ENCODE data around the gene PGM5. TPM values are rescaled to one million over a fixed set of nuclear protein-coding genes. Genes with fewer than 3 reads are reported as not detected.
A peak's percentile ranks its signal among the peaks of the same experiment; 100 is the strongest.

PGM5 gene
- total and polyA plus RNA-seq, 3 experiments from 2014 or later: not detected

DNA sequence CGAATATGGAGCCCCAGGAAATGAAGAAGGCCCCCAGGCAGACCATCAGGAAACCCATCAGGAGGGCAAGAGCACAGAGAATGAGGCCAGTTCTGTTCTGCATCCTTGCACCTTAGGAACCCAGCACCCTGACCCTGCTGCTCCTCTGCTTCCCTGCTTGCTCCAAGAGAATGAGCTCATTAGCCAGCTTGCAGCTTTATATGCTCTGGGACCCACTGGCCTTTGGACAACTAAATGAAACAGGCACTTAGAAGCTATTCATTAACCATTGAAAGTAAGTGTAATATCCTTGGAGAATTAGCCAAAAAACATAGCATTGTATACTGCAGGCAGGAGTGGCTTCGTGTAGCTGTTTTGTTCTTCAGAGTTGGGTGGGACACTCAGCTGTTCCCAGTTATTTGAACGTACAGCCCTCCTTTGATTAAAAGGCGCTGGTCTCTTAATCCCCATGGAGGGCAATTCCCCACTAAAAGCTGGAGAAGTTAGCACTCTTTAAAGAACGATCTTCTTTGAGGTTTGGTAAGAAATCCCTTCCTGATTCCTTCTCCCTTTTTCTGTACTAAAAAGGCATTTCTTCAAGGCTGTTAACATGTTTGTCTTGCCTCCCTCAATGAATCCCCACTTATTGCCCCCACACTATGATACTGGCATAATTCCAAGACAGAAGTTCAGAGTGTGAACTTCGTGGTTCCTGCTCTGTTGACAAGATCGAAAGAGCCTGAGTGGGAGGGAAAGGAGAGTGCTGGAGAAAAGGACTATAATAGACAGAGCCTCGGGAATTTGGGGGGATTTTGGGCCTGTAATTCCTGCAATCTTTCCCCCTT lies 184.5 kb downstream of the PGM5 start, which contains the start of gene TMEM252:
TMEM252 (minus strand) TSS at position 172 of the 824 bp plus-strand sequence; CDS start at position 103, 69 bp downstream.
- Histone ChIP-seq H3K27ac (ENCODE audit: low read depth, low read length) (no peak within 1 kb of the TSS), H3K27me3 (ENCODE audit: insufficient read depth, low read length, poor library complexity, severe bottlenecking) (no peaks in the 10 kb centered on the region), H3K36me3 (ENCODE audit: insufficient read depth, low read length) (no peaks in the 10 kb centered on the region), H3K4me3 (ENCODE audit: low read length) (no peak within 1 kb of the TSS), H3K9me3 (ENCODE audit: low read length) (no peaks in the 10 kb centered on the region), H3K4me1 (ENCODE audit: insufficient read depth, low read length) (no peaks in the 10 kb centered on the region)
- H3K4me1 Mint-ChIP-seq: no peaks in the 10 kb centered on the region
- peaks cover 6 to 11% of the 10 kb centered on the region in 2 donors for H3K27me3 Mint-ChIP-seq
- POLR2A ChIA-PET: no interaction called here
- H3K36me3 Mint-ChIP-seq: no peaks in the 10 kb centered on the region
- H3K4me3 Mint-ChIP-seq: no peak within 1 kb of the TSS
- no peak for DNase-seq
- H3K9me3 Mint-ChIP-seq: no peaks in the 10 kb centered on the region
- H3K27ac Mint-ChIP-seq: no peak within 1 kb of the TSS
- CTCF ChIA-PET: interaction anchor here (1.0 kb wide), 1 partner anchor 10 kb away, joined by 3 read pairs; no protein-coding TSS in a partner anchor

DNA sequence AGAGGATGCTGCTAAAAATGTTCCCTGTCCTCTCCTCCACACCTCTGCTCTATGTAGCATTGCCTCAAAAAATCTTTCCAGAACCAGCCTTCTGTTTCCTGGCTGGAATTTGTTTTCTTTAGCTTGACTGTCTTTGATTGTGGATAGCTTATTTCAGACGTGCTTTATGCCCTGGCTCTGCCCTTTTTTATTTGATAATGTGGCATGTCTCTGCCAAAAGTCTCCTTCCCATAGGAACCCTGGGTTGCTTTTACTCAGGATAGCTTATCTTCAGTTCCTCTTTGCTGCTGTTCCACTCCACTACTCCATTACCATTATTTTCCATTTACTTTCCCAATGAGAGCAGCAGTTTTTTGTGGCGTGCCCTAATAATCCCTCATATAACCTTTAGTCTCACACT lies 185.2 kb downstream of the PGM5 start:
- Mint-ChIP-seq H3K27me3 (peaks cover 6 to 11% of the 10 kb centered on the region in 2 donors), H3K36me3 (no peaks in the 10 kb centered on the region), H3K9me3 (no peaks in the 10 kb centered on the region), H3K4me1 (peaks cover 1 to 3% (median 3%) of the 10 kb centered on the region in 3 donors), H3K4me3 (no peak overlapping the region), H3K27ac (no peak overlapping the region)
- Histone ChIP-seq H3K27ac (ENCODE audit: low read depth, low read length) (no peak overlapping the region), H3K9me3 (ENCODE audit: low read length) (no peaks in the 10 kb centered on the region), H3K36me3 (ENCODE audit: insufficient read depth, low read length) (no peaks in the 10 kb centered on the region), H3K27me3 (ENCODE audit: insufficient read depth, low read length, poor library complexity, severe bottlenecking) (no peaks in the 10 kb centered on the region), H3K4me3 (ENCODE audit: low read length) (no peak overlapping the region), H3K4me1 (ENCODE audit: insufficient read depth, low read length) (no peaks in the 10 kb centered on the region)
- DNase-seq: no peak
- ChIA-PET CTCF (interaction anchor here (1.0 kb wide), 1 partner anchor 9 kb away, joined by 3 read pairs; no protein-coding TSS in a partner anchor), POLR2A (no interaction called here)

DNA sequence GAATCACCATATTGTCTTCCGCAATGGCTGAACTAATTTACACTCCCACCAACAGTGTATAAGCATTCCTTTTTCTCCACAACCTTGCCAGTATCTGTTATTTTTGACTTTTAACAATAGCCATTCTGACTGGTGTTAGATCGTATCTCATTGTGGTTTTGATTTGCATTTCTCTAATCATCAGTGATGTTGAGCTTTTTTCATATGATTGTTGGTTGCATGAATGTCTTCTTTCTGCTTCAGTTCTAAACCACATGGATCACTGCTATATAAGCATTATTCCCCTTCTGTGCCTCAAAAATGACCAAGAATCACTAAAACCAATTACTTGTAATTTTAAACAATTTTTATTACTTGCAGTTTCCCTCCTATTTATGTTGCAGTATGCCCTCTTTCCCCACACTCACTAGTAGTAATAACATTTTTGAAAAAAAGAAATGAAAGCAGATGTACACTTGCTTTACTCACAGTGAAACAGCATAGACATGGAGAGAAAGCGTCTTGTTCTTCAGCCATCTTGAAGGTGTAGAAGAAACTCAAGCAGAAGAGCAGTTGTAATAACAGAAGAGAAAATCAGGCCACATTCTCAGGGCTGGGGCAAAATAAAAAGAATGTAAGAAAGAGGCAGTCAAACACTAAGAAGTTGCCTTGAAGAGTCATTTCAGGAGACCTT lies 188.8 kb downstream of the PGM5 start:
- Histone ChIP-seq H3K4me1 (ENCODE audit: insufficient read depth, low read length) (no peaks in the 10 kb centered on the region), H3K4me3 (ENCODE audit: low read length) (no peak overlapping the region), H3K27me3 (ENCODE audit: insufficient read depth, low read length, poor library complexity, severe bottlenecking) (no peaks in the 10 kb centered on the region), H3K36me3 (ENCODE audit: insufficient read depth, low read length) (no peaks in the 10 kb centered on the region), H3K9me3 (ENCODE audit: low read length) (no peaks in the 10 kb centered on the region), H3K27ac (ENCODE audit: low read depth, low read length) (no peak overlapping the region)
- H3K4me1 Mint-ChIP-seq: peaks cover 5 to 7% (median 7%) of the 10 kb centered on the region in 3 donors
- H3K36me3 Mint-ChIP-seq: no peaks in the 10 kb centered on the region
- H3K27ac Mint-ChIP-seq: no peak overlapping the region
- CTCF ChIA-PET: no interaction called here
- H3K9me3 Mint-ChIP-seq: no peaks in the 10 kb centered on the region
- no peak overlapping the region for H3K4me3 Mint-ChIP-seq
- peaks cover 6 to 7% of the 10 kb centered on the region in 2 donors for H3K27me3 Mint-ChIP-seq
- POLR2A ChIA-PET: no interaction called here
- no peak for DNase-seq

DNA sequence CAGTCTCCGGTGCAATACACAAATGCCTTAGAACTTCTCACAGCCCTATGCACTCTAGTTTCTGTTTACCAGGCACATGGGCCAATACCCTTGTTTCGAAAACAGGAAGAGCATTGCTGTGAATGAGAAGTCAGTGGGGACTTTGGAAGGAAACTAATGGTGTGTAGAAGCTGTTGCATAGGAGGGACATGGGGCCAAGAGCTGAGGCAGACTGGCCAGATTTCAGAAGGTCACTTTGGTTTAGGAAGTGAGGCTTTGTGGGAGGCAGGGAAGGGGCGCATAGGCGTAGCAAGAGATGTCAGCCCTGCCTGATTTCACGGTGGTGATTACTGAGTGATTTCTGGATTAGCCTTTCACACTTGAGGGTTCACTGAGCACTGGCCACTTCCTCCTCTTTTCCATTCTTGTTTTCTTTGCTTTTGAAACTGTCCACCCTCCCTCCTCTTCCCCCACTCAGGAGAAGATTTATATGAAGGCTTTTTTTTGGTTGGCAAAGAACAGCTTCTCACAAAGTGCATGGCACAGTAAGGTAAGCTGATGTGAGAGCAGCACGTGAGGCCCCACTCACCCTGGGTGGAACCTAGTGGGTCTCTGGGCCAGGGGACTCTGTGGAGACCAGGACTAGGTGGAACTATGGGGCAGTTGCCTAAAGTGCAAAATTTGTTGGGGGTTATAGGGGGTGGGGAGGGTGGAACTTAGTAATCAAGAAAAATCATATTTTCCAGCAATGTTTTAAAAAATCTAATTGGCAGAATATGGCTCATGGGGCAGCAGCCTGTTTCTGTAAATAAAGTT lies 190.4 kb downstream of the PGM5 start:
- Histone ChIP-seq H3K4me1 (ENCODE audit: insufficient read depth, low read length) (no peaks in the 10 kb centered on the region), H3K9me3 (ENCODE audit: low read length) (no peaks in the 10 kb centered on the region), H3K27me3 (ENCODE audit: insufficient read depth, low read length, poor library complexity, severe bottlenecking) (no peaks in the 10 kb centered on the region), H3K4me3 (ENCODE audit: low read length) (no peak overlapping the region), H3K36me3 (ENCODE audit: insufficient read depth, low read length) (no peaks in the 10 kb centered on the region), H3K27ac (ENCODE audit: low read depth, low read length) (no peak overlapping the region)
- ChIA-PET CTCF (no interaction called here), POLR2A (no interaction called here)
- Mint-ChIP-seq H3K4me1 (peaks cover 5 to 7% (median 7%) of the 10 kb centered on the region in 3 donors), H3K4me3 (peak overlapping the region in 3 of 7 donors; percentile 0 to 41 (median 8)), H3K27ac (peak overlapping the region in 5 of 8 donors; percentile 1 to 48 (median 32)), H3K27me3 (peaks cover 7 to 8% of the 10 kb centered on the region in 2 donors), H3K9me3 (no peaks in the 10 kb centered on the region), H3K36me3 (no peaks in the 10 kb centered on the region)
- no peak for DNase-seq

DNA sequence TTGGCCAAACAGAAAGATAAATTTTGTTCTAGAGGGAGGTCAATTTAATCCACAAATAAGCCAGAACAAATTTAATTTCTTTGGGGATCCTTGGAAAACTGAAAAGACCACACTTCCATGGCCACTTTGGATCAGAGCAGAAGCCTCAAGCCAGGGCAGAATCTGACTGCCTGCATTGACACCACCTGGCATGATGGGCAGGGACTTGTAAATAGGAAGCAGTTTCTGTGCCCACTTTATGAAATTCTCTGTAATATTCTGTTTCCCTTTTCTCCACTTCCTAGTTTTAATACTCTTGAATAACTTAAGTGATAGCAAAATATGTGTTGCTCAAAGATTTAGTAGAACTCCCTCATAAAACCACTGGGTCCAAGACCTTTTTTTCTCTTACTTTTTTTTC lies 191.0 kb downstream of the PGM5 start:
- Histone ChIP-seq H3K36me3 (ENCODE audit: insufficient read depth, low read length) (no peaks in the 10 kb centered on the region), H3K9me3 (ENCODE audit: low read length) (no peaks in the 10 kb centered on the region), H3K4me1 (ENCODE audit: insufficient read depth, low read length) (no peaks in the 10 kb centered on the region), H3K27ac (ENCODE audit: low read depth, low read length) (no peak overlapping the region), H3K4me3 (ENCODE audit: low read length) (no peak overlapping the region), H3K27me3 (ENCODE audit: insufficient read depth, low read length, poor library complexity, severe bottlenecking) (no peaks in the 10 kb centered on the region)
- Mint-ChIP-seq H3K27me3 (peaks cover 8 to 10% of the 10 kb centered on the region in 2 donors), H3K27ac (no peak overlapping the region), H3K36me3 (no peaks in the 10 kb centered on the region), H3K4me1 (peaks cover 5 to 7% (median 7%) of the 10 kb centered on the region in 3 donors), H3K9me3 (no peaks in the 10 kb centered on the region), H3K4me3 (no peak overlapping the region)
- POLR2A ChIA-PET: no interaction called here
- no peak for DNase-seq
- CTCF ChIA-PET: no interaction called here

DNA sequence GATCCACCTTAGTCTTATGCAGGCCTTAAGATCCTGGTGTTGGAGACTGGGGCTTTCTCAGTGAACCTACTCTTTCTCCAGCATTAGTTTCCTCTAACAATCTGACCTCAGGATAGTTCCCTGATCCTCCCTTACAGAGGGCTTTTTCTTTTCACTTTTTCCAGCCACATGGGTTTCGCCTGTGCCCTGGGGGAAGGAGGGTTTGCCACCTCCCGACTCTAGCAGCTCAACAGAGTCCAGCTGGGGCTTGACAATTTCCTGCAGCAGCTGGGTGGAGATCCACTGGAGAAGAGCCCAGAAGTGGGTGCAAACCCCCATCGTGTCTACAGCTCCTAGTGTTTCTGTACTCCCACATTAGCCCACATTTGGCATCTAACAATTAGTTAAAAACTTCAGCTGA lies 191.8 kb downstream of the PGM5 start:
- Mint-ChIP-seq H3K27ac (peak overlapping the region in 1 of 8 donors; percentile 16), H3K9me3 (no peaks in the 10 kb centered on the region), H3K4me1 (peaks cover 5 to 7% (median 7%) of the 10 kb centered on the region in 3 donors), H3K27me3 (peaks cover 4 to 12% of the 10 kb centered on the region in 2 donors), H3K36me3 (no peaks in the 10 kb centered on the region), H3K4me3 (no peak overlapping the region)
- H3K27me3 ChIP-seq (ENCODE audit: insufficient read depth, low read length, poor library complexity, severe bottlenecking): no peaks in the 10 kb centered on the region
- DNase-seq: no peak
- no peaks in the 10 kb centered on the region for H3K36me3 ChIP-seq (ENCODE audit: insufficient read depth, low read length)
- POLR2A ChIA-PET: no interaction called here
- H3K9me3 ChIP-seq (ENCODE audit: low read length): no peaks in the 10 kb centered on the region
- H3K4me1 ChIP-seq (ENCODE audit: insufficient read depth, low read length): no peaks in the 10 kb centered on the region
- no peak overlapping the region for H3K27ac ChIP-seq (ENCODE audit: low read depth, low read length)
- CTCF ChIA-PET: no interaction called here
- no peak overlapping the region for H3K4me3 ChIP-seq (ENCODE audit: low read length)

DNA sequence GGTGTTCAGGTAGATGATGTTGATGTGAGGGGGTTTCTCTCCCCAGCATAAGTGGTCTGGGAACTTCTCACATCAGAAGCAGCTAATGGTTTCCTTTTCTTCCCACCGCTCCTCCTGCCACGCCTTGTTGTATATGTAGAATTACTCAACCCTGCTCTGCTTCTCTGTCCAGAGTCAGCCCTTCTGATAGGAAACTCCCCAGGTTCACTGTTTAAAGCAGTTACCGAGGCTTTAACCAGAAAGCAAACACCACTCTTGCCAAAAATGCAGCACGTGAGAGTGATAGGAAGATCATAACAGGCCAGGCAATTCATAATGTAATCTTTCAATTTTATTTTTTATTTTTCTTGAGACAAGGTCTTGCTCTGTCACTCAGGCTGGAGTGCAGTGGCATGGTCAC lies 194.8 kb downstream of the PGM5 start:
- POLR2A ChIA-PET: no interaction called here

More for the DNA sequence above, 194.8 kb downstream of the PGM5 start:
- Histone ChIP-seq H3K4me1 (ENCODE audit: insufficient read depth, low read length) (no peaks in the 10 kb centered on the region), H3K9me3 (ENCODE audit: low read length) (no peaks in the 10 kb centered on the region), H3K27me3 (ENCODE audit: insufficient read depth, low read length, poor library complexity, severe bottlenecking) (no peaks in the 10 kb centered on the region), H3K4me3 (ENCODE audit: low read length) (no peak overlapping the region), H3K36me3 (ENCODE audit: insufficient read depth, low read length) (no peaks in the 10 kb centered on the region), H3K27ac (ENCODE audit: low read depth, low read length) (no peak overlapping the region)
- no peak overlapping the region for H3K27ac Mint-ChIP-seq
- no peaks in the 10 kb centered on the region for H3K9me3 Mint-ChIP-seq
- peaks cover 1 to 19% of the 10 kb centered on the region in 2 donors for H3K27me3 Mint-ChIP-seq
- CTCF ChIA-PET: interaction anchor here (0.9 kb wide), 1 partner anchor 10 kb away, joined by 3 read pairs; no protein-coding TSS in a partner anchor
- no peak for DNase-seq
- no peak overlapping the region for H3K4me3 Mint-ChIP-seq
- peaks cover 5 to 7% (median 7%) of the 10 kb centered on the region in 3 donors for H3K4me1 Mint-ChIP-seq
- no peaks in the 10 kb centered on the region for H3K36me3 Mint-ChIP-seq
